AG09319 (cell line): ENCODE measurements around the gene SEMA3F.

ENCODE experiments used
- DNase-seq: peaks from one replicate; pipeline ENCODE4 v3.0.0-alpha.2; 2010; ENCODE audit warnings: low read depth; ENCODE audit errors: extremely low read depth
- TF ChIP-seq, protein P1 (sequence below): IDR thresholded peaks from 2 replicates; pipeline ENCODE4 v1.5.1; 2011; ENCODE audit warnings: low read depth, mild to moderate bottlenecking, inconsistent platforms, low read length, moderate library complexity

Gene SEMA3F

GRCh38 chr3:50203809-50204803 is 49.0 kb downstream of the SEMA3F start:
- no peak for DNase-seq
- TF ChIP-seq, protein P1, sequence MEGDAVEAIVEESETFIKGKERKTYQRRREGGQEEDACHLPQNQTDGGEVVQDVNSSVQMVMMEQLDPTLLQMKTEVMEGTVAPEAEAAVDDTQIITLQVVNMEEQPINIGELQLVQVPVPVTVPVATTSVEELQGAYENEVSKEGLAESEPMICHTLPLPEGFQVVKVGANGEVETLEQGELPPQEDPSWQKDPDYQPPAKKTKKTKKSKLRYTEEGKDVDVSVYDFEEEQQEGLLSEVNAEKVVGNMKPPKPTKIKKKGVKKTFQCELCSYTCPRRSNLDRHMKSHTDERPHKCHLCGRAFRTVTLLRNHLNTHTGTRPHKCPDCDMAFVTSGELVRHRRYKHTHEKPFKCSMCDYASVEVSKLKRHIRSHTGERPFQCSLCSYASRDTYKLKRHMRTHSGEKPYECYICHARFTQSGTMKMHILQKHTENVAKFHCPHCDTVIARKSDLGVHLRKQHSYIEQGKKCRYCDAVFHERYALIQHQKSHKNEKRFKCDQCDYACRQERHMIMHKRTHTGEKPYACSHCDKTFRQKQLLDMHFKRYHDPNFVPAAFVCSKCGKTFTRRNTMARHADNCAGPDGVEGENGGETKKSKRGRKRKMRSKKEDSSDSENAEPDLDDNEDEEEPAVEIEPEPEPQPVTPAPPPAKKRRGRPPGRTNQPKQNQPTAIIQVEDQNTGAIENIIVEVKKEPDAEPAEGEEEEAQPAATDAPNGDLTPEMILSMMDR: no peak

DNA sequence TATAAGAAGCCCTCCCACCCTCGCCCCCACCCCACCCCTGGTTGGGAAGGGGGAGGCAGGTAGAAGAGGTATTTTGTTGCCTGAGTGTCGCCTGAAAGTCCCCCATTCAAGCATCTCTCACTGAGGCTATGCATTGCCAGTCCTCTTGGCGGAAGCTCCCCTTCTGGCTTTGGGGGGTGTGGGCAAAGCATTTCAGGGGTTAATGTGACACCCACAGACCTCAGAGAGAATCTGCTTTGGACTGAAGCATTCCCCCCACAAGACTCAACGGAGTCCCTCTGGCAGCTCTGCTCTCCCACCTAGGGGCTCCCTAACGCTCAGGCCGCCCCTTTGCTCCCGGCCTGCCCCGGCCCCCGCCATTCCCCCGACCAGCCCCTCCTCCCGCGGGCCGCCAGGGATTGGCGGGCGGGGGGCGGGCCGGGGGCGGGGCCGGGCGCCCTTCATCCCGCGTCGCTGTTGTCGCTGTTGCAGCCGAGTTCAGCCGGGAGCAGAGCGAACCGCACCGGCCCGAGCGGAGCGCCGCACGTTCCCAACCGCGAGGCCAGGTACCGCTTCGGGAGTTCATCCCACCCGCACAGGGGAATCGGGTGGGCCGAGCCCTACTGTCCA is 49.8 kb downstream of the SEMA3F start, which contains the start of gene SLC38A3:
Gene SLC38A3, plus strand, starts transcription at position 468 of the 609 bp plus-strand sequence. CDS start 8,929 bp downstream, outside the sequence.
- DNase-seq: no peak
- TF ChIP-seq, protein P1: no peak

- DNase-seq: no peak
- TF ChIP-seq, protein P1: no peak
These were observed 50.5 kb downstream of the SEMA3F start for GRCh38 chr3:50205413-50206276.

GRCh38 chr3:50207359-50208042 is 52.4 kb downstream of the SEMA3F start:
- no peak for DNase-seq
- TF ChIP-seq, protein P1: no peak

GRCh38 chr3:50208677-50209344 is 53.7 kb downstream of the SEMA3F start:
- no peak for DNase-seq
- TF ChIP-seq, protein P1: no peak

GRCh38 chr3:50210176-50210509 is 55.0 kb downstream of the SEMA3F start:
- no peak for DNase-seq
- TF ChIP-seq, protein P1: no peak
